CD4-positive, CD25-positive, alpha-beta regulatory T cell (primary cell): ENCODE data around the gene A3GALT2. TPM values are rescaled to one million over a fixed set of nuclear protein-coding genes. Genes with fewer than 3 reads are reported as not detected.

Experiments used
- ATAC-seq, 2 donors: fragments of 150-1000 bp; cut with Tn5 transposase; one replicate each; pipeline ENCODE4 v1.10.0; 2021; ENCODE audit warnings: low read depth in 2 of 2, moderate number of reproducible peaks in 2 of 2, moderate library complexity in 1 of 2
- DNase-seq, 3 donors: peaks; one replicate each; pipeline versions ENCODE4 v3.0.0 to v3.0.0-alpha.2; 2012 to 2022; ENCODE audit warnings: mixed read lengths in 1 of 3
- H3K27ac ChIP-seq: one replicate; pipeline ENCODE4 v1.7.0; 2013; ENCODE audit warnings: mild to moderate bottlenecking, low read length; ENCODE audit not compliant: insufficient read depth, poor library complexity, severe bottlenecking
- H3K27me3 ChIP-seq: one replicate; pipeline ENCODE4 v1.7.0; 2013; ENCODE audit warnings: low read length; ENCODE audit not compliant: control insufficient read depth, insufficient read depth
- H3K36me3 ChIP-seq: one replicate; pipeline ENCODE4 v1.7.0; 2013; ENCODE audit warnings: mild to moderate bottlenecking, low read length, moderate library complexity; ENCODE audit not compliant: control insufficient read depth, insufficient read depth
- H3K4me1 ChIP-seq: 2 replicates; pipeline ENCODE4 v1.7.0; 2013; ENCODE audit warnings: mild to moderate bottlenecking, low read length; ENCODE audit not compliant: insufficient read depth, control insufficient read depth, poor library complexity, severe bottlenecking
- H3K4me3 ChIP-seq: one replicate; pipeline ENCODE4 v1.7.0; 2013; ENCODE audit warnings: low read depth, mild to moderate bottlenecking, low read length, moderate library complexity
- H3K9me3 ChIP-seq, 2 experiments: 1 replicate in 1 of 2; 2 replicates in 1 of 2; pipeline ENCODE4 v1.7.0; 2013; ENCODE audit warnings: low read length in 2 of 2, mild to moderate bottlenecking in 1 of 2, moderate library complexity in 1 of 2; ENCODE audit not compliant: control insufficient read depth in 2 of 2
- H3K27ac Mint-ChIP-seq, 3 donors: one replicate each; pipeline ENCODE4 v1.8.0; 2020 to 2022; ENCODE audit warnings: mild to moderate bottlenecking in 3 of 3, mixed read lengths in 3 of 3, moderate library complexity in 2 of 3
- H3K27me3 Mint-ChIP-seq: one replicate; pipeline ENCODE4 v1.8.0; 2022; ENCODE audit warnings: mild to moderate bottlenecking, mixed read lengths
- H3K36me3 Mint-ChIP-seq: one replicate; pipeline ENCODE4 v1.8.0; 2020; ENCODE audit warnings: mixed read lengths
- H3K4me1 Mint-ChIP-seq, 4 donors: one replicate each; pipeline ENCODE4 v1.8.0; 2020 to 2022; ENCODE audit warnings: mixed read lengths in 4 of 4, mild to moderate bottlenecking in 1 of 4
- H3K4me3 Mint-ChIP-seq, 4 donors: one replicate each; pipeline ENCODE4 v1.8.0; 2020 to 2022; ENCODE audit warnings: mild to moderate bottlenecking in 4 of 4, mixed read lengths in 4 of 4, moderate library complexity in 3 of 4
- H3K9me3 Mint-ChIP-seq, 7 donors: one replicate each; pipeline ENCODE4 v1.8.0; 2020 to 2022; ENCODE audit warnings: mixed read lengths in 7 of 7, mild to moderate bottlenecking in 3 of 7, moderate library complexity in 2 of 7
- polyA plus RNA-seq, 4 donors: library from polyadenylated mRNA; unstranded; fragments of 300-500 nt; fragmentation: Illumina TruSeq; gene quantifications; one replicate each; pipeline ENCODE4 v1.2.3, GENCODE V29; 2021
- total RNA-seq: library from RNA; stranded (reverse); gene quantifications from one replicate; pipeline ENCODE4 v1.2.3, GENCODE V29; 2022

Gene A3GALT2
- total and polyA plus RNA-seq, 5 donors from 2014 or later = not detected

DNA sequence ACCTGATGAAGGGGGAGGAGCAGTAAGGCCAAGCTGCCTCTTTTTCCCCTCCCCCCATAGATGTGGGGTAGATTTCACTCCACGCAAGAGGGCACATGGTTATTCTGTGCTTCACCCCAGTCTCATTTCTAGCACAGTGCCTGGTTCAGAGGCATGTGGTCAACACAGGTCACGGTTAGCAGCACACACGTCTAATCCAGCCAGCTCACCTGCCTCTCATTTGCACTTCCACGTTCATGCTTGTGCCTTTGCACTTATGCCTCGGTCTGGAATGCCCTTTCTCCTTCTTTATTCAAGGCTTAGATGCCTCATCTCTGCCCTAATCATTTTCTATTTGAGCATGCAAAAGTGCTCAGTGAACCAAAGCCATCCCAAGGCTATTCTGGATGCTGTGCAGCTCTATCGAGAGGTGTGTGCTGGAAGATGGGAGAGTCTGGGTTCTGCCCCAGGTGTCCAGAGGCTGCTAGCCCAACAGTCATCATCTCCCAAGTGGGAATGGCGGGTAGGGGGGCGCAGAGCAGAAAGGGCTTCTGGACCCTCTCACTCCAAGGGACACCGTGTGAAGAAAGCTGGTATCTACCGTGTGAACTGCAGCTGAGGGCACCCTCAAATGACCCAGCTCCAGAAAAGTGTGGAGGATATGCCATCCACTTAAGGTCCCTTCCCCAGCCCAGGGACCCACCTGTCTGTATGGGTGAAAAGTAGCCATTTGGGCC lies 2.1 kb upstream of the A3GALT2 start:
- Mint-ChIP-seq H3K36me3 (peaks cover 23% of the 10 kb centered on the region), H3K27ac (no peak overlapping the region), H3K4me1 (no peaks in the 10 kb centered on the region), H3K4me3 (no peak overlapping the region), H3K9me3 (peaks cover 0 to 1% (median 0%) of the 10 kb centered on the region in 7 donors), H3K27me3 (no peaks in the 10 kb centered on the region)
- DNase-seq (no peak), ATAC-seq (no peak)
- Histone ChIP-seq H3K36me3 (peaks cover 45% of the 10 kb centered on the region), H3K4me3 (no peak overlapping the region), H3K9me3 (no peaks in the 10 kb centered on the region), H3K27me3 (no peaks in the 10 kb centered on the region), H3K27ac (no peak overlapping the region), H3K4me1 (no peaks in the 10 kb centered on the region)

DNA sequence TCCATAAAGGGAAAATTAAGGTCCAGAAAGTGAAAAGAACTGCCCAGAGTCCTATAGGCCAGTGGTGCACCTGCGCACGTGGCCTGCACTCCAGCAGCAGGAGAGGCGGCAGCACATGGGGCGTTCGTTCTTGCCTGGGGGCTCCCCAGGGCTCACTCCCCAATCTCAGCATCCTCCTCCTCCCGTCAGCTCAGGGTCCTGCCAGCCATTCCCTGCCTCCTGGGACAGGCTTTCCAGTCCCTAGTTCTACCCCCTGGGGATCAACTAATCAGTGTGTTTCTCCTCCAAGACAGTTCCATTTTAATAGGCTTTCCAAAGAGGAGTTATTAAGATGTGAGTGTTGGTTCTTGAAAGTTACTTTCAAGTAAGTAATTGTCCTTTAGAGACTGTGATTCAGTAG lies 1.2 kb upstream of the A3GALT2 start:
- H3K36me3 Mint-ChIP-seq = peaks cover 23% of the 10 kb centered on the region
- no peaks in the 10 kb centered on the region for H3K27me3 ChIP-seq
- H3K27ac ChIP-seq = no peak overlapping the region
- H3K4me1 ChIP-seq = no peaks in the 10 kb centered on the region
- H3K9me3 Mint-ChIP-seq = peaks cover 0 to 1% (median 0%) of the 10 kb centered on the region in 7 donors
- H3K4me3 Mint-ChIP-seq = no peak overlapping the region
- no peaks in the 10 kb centered on the region for H3K27me3 Mint-ChIP-seq
- H3K4me3 ChIP-seq = no peak overlapping the region
- no peaks in the 10 kb centered on the region for H3K4me1 Mint-ChIP-seq
- peaks cover 36% of the 10 kb centered on the region for H3K36me3 ChIP-seq
- no peak overlapping the region for H3K27ac Mint-ChIP-seq
- no peaks in the 10 kb centered on the region for H3K9me3 ChIP-seq
- DNase-seq (no peak), ATAC-seq (no peak)

DNA sequence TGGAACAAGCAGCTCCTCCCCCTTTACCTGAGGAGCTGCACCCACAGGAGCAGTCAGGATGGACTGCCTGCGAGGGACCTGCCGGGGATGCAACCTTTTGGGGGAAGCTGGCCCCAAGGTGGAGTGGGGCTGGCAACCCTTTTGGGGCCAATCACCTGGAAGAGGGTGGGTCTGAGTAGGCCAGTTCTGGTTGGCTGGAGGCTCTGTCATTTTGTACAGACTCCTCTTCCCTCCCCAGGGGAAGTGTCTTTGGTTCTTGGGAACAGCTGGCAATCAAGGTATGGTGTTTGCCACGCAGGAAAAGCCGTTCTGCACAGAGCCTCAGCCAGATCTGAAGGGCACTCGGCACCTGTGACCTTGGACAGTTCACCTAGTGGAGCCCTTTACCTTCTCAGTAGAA lies 280 bp upstream of the A3GALT2 start:
- H3K4me3 Mint-ChIP-seq = no peak overlapping the region
- H3K36me3 Mint-ChIP-seq = peaks cover 22% of the 10 kb centered on the region
- H3K27ac Mint-ChIP-seq = peak overlapping the region in 1 of 3 donors; percentile 41

DNA sequence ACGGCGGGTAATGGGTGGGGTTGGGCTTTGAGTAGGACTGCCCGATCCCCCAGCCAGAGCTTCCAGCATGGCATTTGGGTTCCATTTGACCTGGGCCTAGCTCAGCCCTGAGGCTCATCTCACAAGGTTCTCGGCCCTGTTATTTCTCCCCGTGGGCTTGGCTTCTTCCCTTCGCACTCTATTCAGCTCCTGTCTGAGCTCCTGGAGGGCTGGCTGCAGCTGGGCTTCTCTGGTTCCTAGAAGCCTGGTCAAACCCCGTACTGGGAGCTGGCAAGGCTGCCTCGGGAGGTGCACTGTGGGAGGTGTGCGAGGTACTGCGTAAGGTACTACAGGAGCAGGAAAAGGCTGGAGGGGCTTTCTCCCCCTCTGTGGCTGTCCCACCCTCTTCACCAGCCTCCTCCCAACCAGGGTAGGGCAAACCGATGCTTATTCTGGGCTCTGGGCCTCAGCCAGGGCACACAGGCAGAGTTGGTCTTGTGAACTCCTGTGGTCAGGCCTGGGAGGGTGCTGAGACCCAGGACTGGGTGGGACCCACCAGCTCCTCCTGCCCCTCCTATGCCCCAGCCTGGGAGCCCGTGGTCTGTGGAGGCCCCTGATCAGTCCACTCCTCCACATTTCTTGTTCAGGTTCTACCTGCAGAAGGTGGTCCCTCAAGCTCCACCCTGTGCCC lies 814 bp downstream of the A3GALT2 start:
- Histone ChIP-seq H3K9me3 (no peaks in the 10 kb centered on the region), H3K4me3 (no peak overlapping the region), H3K4me1 (no peaks in the 10 kb centered on the region), H3K27ac (no peak overlapping the region), H3K27me3 (no peaks in the 10 kb centered on the region), H3K36me3 (peaks cover 16% of the 10 kb centered on the region)
- DNase-seq (no peak), ATAC-seq (no peak)
- H3K4me3 Mint-ChIP-seq = no peak overlapping the region
- peaks cover 0 to 1% (median 0%) of the 10 kb centered on the region in 7 donors for H3K9me3 Mint-ChIP-seq
- H3K36me3 Mint-ChIP-seq = peaks cover 12% of the 10 kb centered on the region
- H3K27me3 Mint-ChIP-seq = no peaks in the 10 kb centered on the region
- peak overlapping the region in 1 of 3 donors; percentile 46 for H3K27ac Mint-ChIP-seq
- H3K4me1 Mint-ChIP-seq = no peaks in the 10 kb centered on the region

More for the DNA sequence above, 280 bp upstream of the A3GALT2 start:
- Mint-ChIP-seq H3K27me3 (no peaks in the 10 kb centered on the region), H3K4me1 (no peaks in the 10 kb centered on the region), H3K9me3 (peaks cover 0 to 1% (median 0%) of the 10 kb centered on the region in 7 donors)
- Histone ChIP-seq H3K9me3 (no peaks in the 10 kb centered on the region), H3K27me3 (no peaks in the 10 kb centered on the region), H3K4me1 (no peaks in the 10 kb centered on the region), H3K4me3 (no peak overlapping the region), H3K27ac (no peak overlapping the region), H3K36me3 (peaks cover 27% of the 10 kb centered on the region)
- no peak for DNase-seq
- no peak for ATAC-seq

DNA sequence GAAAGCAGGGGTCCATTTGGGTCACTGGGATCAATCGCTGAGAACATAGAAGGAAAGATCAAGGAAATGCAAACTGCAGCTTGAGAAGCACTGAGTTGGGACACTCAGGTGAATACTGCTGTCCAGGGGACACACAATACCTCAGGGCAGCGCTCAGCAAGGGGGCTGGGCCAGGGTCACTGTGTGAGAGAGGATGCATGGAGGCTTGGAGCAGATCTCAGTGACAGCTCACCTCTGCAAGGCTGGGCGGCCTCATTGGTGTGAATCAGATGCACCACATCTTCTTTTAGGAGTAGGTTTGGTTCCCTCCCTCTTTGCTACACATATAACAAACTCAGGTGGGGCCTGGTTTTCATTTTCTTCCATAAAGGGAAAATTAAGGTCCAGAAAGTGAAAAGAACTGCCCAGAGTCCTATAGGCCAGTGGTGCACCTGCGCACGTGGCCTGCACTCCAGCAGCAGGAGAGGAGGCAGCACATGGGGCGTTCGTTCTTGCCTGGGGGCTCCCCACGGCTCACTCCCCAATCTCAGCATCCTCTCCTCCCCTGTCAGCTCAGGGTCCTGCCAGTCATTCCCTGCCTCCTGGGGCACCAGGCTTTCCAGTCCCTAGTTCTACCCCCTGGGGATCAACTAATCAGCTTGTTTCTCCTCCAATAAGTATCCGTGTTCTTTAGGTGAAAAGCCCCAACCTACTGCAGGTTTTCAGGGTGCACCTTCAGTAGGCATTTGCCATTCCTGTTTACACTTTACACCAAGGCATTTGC lies 1.5 kb downstream of the A3GALT2 start:
- Mint-ChIP-seq H3K27me3 (peaks cover 5% of the 10 kb centered on the region), H3K9me3 (peaks cover 0 to 1% (median 0%) of the 10 kb centered on the region in 7 donors), H3K4me1 (no peaks in the 10 kb centered on the region), H3K27ac (no peak overlapping the region), H3K36me3 (peaks cover 8% of the 10 kb centered on the region), H3K4me3 (no peak overlapping the region)
- Histone ChIP-seq H3K27ac (no peak overlapping the region), H3K4me1 (no peaks in the 10 kb centered on the region), H3K36me3 (peaks cover 9% of the 10 kb centered on the region), H3K4me3 (no peak overlapping the region), H3K27me3 (no peaks in the 10 kb centered on the region), H3K9me3 (no peaks in the 10 kb centered on the region)
- ATAC-seq (no peak), DNase-seq (no peak)

DNA sequence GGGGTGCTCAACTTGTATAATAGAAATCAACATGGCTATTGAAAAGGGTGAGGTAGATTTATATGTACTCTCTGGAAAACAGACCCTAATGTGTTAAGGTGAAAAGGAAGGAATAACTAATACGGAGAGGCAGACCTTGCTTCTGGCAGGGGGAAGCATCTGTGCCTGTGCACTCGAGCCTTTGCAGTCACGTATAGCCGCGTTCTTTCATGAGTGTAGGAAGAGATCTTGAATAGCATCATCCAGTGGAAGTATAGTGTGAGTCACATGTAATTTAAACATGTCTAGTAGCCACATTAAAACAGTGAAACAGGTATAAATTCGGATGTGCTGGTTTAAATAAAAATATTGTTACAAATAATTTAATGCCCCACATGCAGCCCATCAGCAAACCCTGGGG lies 3.0 kb downstream of the A3GALT2 start:
- H3K4me3 ChIP-seq = no peak overlapping the region
- no peak for DNase-seq
- no peak for ATAC-seq
- Mint-ChIP-seq H3K9me3 (peaks cover 0 to 1% (median 0%) of the 10 kb centered on the region in 7 donors), H3K27ac (no peak overlapping the region), H3K4me3 (no peak overlapping the region), H3K4me1 (no peaks in the 10 kb centered on the region), H3K27me3 (peaks cover 9% of the 10 kb centered on the region), H3K36me3 (peaks cover 2% of the 10 kb centered on the region)
- no peak overlapping the region for H3K27ac ChIP-seq
- H3K27me3 ChIP-seq = no peaks in the 10 kb centered on the region
- no peaks in the 10 kb centered on the region for H3K36me3 ChIP-seq
- no peaks in the 10 kb centered on the region for H3K9me3 ChIP-seq
- no peaks in the 10 kb centered on the region for H3K4me1 ChIP-seq

DNA sequence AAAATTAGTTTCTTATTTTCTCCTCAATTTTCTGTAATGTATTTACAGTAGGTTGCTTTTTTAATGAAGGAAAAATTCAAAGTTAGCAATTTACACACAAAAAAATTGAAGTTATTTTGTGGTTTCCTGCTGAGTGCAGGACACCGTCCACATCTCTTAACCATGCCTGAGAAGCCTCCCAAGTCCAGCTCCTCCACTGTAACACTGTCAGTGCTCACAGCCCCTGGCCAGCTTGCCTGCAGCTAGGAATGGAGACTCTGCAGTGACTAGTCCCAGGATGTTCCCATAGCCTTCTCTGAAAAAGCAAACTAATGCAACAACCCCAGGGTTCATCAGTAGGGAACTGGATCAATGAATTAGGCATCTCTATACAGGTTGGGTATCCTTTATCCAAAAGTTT lies 3.5 kb downstream of the A3GALT2 start:
- ATAC-seq (no peak), DNase-seq (no peak)
- Histone ChIP-seq H3K9me3 (no peaks in the 10 kb centered on the region), H3K27me3 (no peaks in the 10 kb centered on the region), H3K4me3 (no peak overlapping the region), H3K36me3 (no peaks in the 10 kb centered on the region), H3K27ac (no peak overlapping the region), H3K4me1 (no peaks in the 10 kb centered on the region)
- no peaks in the 10 kb centered on the region for H3K36me3 Mint-ChIP-seq
- H3K4me3 Mint-ChIP-seq = no peak overlapping the region
- peaks cover 0 to 1% (median 0%) of the 10 kb centered on the region in 7 donors for H3K9me3 Mint-ChIP-seq
- no peaks in the 10 kb centered on the region for H3K4me1 Mint-ChIP-seq
- H3K27me3 Mint-ChIP-seq = peaks cover 12% of the 10 kb centered on the region
- no peak overlapping the region for H3K27ac Mint-ChIP-seq
